Activated CD8-positive, alpha-beta T cell treated with anti-CD3 and anti-CD28 coated beads for 36 hours (primary cell): ENCODE results near the gene NSMF. TPM values are rescaled to one million over a fixed set of nuclear protein-coding genes. Genes with fewer than 3 reads are reported as not detected.

Source experiments
- ATAC-seq: fragments of 200-7000 bp; cut with Tn5 transposase; one replicate; pipeline ENCODE4 v1.10.0; 2021; ENCODE audit warnings: mild to moderate bottlenecking, moderate library complexity
- CTCF ChIA-PET: fragments of 350-600 bp; sonication (Branson Sonifier 250); formaldehyde crosslinking; loops from one replicate; lab custom pipeline; 2021; ENCODE audit warnings: antibody characterized with exemption; lab: Charles Lee
- POLR2A ChIA-PET: fragments of 350-600 bp; sonication (Branson Sonifier 250); formaldehyde crosslinking; loops from one replicate; lab custom pipeline; 2021; ENCODE audit warnings: antibody characterized with exemption; lab: Charles Lee
- DNase-seq: peaks from one replicate; pipeline ENCODE4 v3.0.0-alpha.2; 2020
- H3K27ac Mint-ChIP-seq: one replicate; pipeline ENCODE4 v1.8.0; 2021; ENCODE audit warnings: mild to moderate bottlenecking, mixed read lengths
- H3K27me3 Mint-ChIP-seq: one replicate; pipeline ENCODE4 v1.8.0; 2021; ENCODE audit warnings: mixed read lengths
- H3K36me3 Mint-ChIP-seq: one replicate; pipeline ENCODE4 v1.8.0; 2021; ENCODE audit warnings: low read depth, mixed read lengths
- H3K4me1 Mint-ChIP-seq: one replicate; pipeline ENCODE4 v1.8.0; 2021; ENCODE audit warnings: low read depth, mixed read lengths
- H3K4me3 Mint-ChIP-seq: one replicate; pipeline ENCODE4 v1.8.0; 2021; ENCODE audit warnings: mild to moderate bottlenecking, moderate library complexity, mixed read lengths
- H3K9me3 Mint-ChIP-seq: one replicate; pipeline ENCODE4 v1.8.0; 2021; ENCODE audit warnings: mixed read lengths
- intact Hi-C: fragments of 100-400 bp; cut with micrococcal nuclease; formaldehyde crosslinking; loops from one replicate; pipeline ENCODE4 v1.10.0; 2022
- total RNA-seq, 2 experiments: library from RNA; stranded (reverse); gene quantifications; one replicate each; pipeline ENCODE4 v1.2.3, GENCODE V29; 2021
- TF ChIP-seq, protein P1 (sequence below): fragments of 200-600 bp; IDR thresholded peaks from one replicate; pipeline ENCODE4 v1.8.0; 2022; ENCODE audit warnings: antibody characterized with exemption, mild to moderate bottlenecking

NSMF gene
- total RNA-seq, 2 experiments from 2014 or later, result 112 to 116 TPM

DNA sequence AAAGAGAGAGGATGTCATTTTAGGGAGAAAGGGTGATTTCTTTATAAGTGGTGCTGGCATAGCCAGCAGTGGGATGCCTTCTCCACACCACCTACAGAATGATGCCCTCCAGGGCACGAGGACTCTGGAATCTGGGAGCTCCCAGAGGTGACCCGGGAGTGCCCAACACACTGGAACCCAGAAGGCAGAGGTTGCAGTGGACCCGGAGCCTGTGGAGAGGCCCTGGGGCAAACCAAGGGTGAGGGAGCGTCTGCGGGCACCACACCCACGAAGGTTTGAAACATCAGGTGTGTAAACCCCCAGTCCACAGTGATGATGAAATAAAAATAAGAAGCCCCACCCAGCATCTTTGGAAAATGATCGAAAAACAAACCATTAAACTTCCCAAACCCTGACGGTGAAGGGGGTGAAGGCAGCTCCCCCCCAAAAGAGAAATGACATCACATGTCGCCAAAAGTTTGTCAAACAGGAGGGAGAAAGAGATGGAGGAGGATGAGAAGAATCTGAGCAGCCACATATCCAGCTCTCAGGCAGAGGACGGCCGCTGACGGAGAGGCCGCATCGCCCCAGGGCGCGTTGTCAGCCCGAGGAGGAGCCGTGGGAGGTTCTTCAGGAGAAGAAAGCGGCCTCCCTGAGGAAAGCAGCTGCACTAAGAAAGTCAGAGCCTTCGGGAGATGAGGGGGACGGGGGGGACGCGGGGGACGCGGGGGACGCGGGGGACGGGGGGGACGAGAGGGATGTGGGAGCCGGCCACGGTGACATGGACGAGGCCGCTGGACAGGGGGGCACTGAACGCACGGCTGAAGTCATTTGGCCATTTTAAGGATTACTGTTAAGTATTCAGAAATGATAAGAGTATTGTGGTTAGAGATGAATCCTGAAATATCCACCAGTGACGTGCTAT, 43.1 kb upstream of the NSMF start:
- intact Hi-C loops, result no loop called here
- Mint-ChIP-seq H3K36me3 (peaks cover 6% of the 10 kb centered on the region), H3K4me1 (peaks cover 8% of the 10 kb centered on the region), H3K27me3 (no peaks in the 10 kb centered on the region), H3K9me3 (peaks cover 6% of the 10 kb centered on the region), H3K4me3 (no peak overlapping the region), H3K27ac (peak overlapping the region; percentile 42)
- DNase-seq, result no peak
- TF ChIP-seq, protein P1, sequence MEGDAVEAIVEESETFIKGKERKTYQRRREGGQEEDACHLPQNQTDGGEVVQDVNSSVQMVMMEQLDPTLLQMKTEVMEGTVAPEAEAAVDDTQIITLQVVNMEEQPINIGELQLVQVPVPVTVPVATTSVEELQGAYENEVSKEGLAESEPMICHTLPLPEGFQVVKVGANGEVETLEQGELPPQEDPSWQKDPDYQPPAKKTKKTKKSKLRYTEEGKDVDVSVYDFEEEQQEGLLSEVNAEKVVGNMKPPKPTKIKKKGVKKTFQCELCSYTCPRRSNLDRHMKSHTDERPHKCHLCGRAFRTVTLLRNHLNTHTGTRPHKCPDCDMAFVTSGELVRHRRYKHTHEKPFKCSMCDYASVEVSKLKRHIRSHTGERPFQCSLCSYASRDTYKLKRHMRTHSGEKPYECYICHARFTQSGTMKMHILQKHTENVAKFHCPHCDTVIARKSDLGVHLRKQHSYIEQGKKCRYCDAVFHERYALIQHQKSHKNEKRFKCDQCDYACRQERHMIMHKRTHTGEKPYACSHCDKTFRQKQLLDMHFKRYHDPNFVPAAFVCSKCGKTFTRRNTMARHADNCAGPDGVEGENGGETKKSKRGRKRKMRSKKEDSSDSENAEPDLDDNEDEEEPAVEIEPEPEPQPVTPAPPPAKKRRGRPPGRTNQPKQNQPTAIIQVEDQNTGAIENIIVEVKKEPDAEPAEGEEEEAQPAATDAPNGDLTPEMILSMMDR, result no peak
- CTCF ChIA-PET, result no interaction called here
- POLR2A ChIA-PET, result no interaction called here
- no peak for ATAC-seq

DNA sequence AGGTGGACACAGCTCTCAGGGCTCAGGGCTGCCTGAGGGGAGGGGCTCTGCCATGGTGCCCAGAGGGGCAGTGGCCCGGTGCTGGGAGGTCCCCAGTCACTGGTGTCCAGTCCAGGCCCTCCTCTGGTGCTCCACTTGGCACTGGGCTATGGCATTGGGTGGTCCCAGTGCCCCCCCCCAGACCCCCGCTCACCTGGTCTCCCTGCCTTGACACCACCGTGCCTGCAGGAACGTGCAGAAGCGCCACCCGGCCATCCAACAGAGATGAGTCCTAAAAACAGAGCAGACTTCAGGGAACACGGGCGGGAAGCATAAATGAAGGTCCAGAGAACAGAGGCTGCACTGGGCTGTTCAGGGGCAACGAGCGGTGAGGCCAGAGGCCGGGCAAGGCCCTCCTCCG, 42.3 kb upstream of the NSMF start:
- Mint-ChIP-seq H3K27me3 (no peaks in the 10 kb centered on the region), H3K4me1 (peaks cover 8% of the 10 kb centered on the region), H3K4me3 (no peak overlapping the region), H3K36me3 (peaks cover 6% of the 10 kb centered on the region), H3K9me3 (peaks cover 6% of the 10 kb centered on the region), H3K27ac (no peak overlapping the region)
- ATAC-seq, result no peak
- ChIA-PET POLR2A (no interaction called here), CTCF (no interaction called here)
- intact Hi-C loops, result no loop called here
- DNase-seq, result no peak
- TF ChIP-seq, protein P1, result no peak

DNA sequence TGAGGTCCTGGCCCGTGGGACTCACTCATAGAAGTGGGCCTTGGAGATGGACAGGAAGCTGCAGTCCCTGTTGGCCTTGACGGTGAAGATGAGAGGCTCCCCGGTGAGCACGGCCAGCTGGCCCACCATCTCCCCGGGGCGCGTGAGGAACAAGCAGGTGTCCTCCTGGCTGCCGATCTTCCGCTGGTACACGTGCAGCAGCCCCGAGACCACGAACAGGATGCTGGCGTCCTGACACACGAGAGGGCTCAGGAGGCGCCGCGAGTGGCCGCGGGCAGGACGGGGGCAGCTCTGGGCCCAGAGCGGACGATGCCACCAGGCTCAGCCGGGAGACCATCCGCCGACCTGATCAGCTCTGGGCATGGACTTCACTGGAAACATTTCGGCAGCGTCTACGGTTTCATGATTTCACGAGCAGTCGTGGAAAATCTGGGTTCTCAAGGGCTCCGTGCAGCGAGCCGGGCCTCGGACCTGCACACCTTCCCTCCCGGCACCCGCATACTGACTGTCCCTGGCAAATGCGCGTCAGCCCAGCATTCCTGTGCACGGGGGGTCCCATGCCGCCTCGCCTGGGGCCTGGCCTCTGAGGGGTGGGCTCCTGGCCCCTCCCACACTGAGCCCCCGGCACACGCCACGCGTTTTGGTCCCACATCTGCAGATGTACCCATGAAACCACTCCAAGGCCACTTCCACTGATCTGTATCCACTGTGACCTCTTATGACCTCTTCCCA, 41.7 kb upstream of the NSMF start:
- ChIA-PET POLR2A (interaction anchor here (1.0 kb wide), 1 partner anchor 39 kb away, joined by 3 read pairs; no protein-coding TSS in a partner anchor), CTCF (no interaction called here)
- TF ChIP-seq, protein P1, result no peak
- Mint-ChIP-seq H3K9me3 (peaks cover 6% of the 10 kb centered on the region), H3K4me1 (peaks cover 8% of the 10 kb centered on the region), H3K27me3 (no peaks in the 10 kb centered on the region), H3K27ac (no peak overlapping the region), H3K4me3 (no peak overlapping the region), H3K36me3 (peaks cover 6% of the 10 kb centered on the region)
- intact Hi-C loops, result no loop called here
- ATAC-seq, result no peak
- no peak for DNase-seq

DNA sequence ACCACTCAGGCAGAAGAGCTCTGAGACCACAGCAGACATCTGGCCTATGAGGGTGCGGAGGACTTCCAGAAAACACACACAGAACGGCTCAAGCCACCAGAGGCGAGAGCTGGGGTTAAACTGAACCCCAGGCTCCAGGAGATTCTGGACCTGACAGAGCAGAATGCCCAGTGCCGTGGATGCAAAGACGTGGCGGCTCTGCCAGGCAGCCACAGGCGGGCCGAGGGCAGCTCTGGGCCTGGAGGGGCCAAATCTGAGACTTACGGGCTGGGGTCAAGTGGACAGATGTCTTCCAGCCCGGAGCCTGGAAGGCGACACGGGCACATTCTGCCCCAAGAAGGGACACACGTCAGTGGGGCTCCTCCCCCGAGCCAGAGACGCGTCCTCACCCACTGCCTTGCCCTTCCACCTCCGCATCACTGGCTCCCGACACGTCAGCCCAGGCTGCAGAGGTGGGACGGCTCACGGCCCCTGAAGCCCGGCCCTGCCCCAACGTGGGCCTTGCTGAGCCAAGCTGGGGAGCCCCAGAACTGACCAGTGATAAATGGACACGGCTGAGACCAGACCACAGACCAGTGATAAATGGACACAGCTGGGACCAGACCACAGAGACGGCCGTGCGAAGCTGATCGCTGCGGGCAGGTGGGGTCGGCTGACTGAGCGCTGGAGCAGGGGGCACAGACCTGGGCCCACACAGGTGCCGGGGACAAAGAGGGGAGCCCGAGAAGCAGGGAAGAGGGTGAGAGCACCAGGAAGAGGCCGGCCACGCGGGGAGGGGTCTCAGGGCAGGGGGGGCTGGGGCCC, 40.9 kb upstream of the NSMF start:
- DNase-seq, result no peak
- intact Hi-C loops, result no loop called here
- Mint-ChIP-seq H3K27me3 (no peaks in the 10 kb centered on the region), H3K4me1 (peaks cover 8% of the 10 kb centered on the region), H3K4me3 (no peak overlapping the region), H3K36me3 (peaks cover 6% of the 10 kb centered on the region), H3K27ac (no peak overlapping the region), H3K9me3 (peaks cover 6% of the 10 kb centered on the region)
- TF ChIP-seq, protein P1, result no peak
- ChIA-PET POLR2A (interaction anchor here (0.6 to 1.0 kb wide), 2 partner anchors 38 to 312 kb away, joined by 3 read pairs; partner anchors contain the start of genes ANAPC2 and SSNA1), CTCF (no interaction called here)
- no peak for ATAC-seq
